SJSA1 (cell line): Measurements from ENCODE around the gene LMTK3. TPM values are rescaled to one million over a fixed set of nuclear protein-coding genes. Genes with fewer than 3 reads are reported as not detected.

Source experiments
- DNase-seq, 2 experiments: peaks; one replicate each; pipeline ENCODE4 v3.0.0-alpha.2; 2015 to 2020; ENCODE audit warnings: low spot score in 2 of 2, low read depth in 1 of 2
- H3K27ac ChIP-seq: fragments of 250-450 bp; sonication (Bioruptor Pico); 2 replicates; pipeline ENCODE4 v1.5.1; 2020; ENCODE audit warnings: mild to moderate bottlenecking, moderate library complexity
- H3K27me3 ChIP-seq: fragments of 250-450 bp; sonication (Bioruptor Pico); replicated peaks from 2 replicates; pipeline ENCODE4 v1.5.1; 2020; ENCODE audit warnings: mild to moderate bottlenecking, moderate library complexity
- H3K36me3 ChIP-seq: fragments of 250-450 bp; sonication (Bioruptor Pico); 2 replicates; pipeline ENCODE4 v1.5.1; 2020; ENCODE audit warnings: mild to moderate bottlenecking
- H3K4me1 ChIP-seq: fragments of 250-450 bp; sonication (Bioruptor Pico); replicated peaks from 2 replicates; pipeline ENCODE4 v1.6.1; 2021; ENCODE audit warnings: mild to moderate bottlenecking
- H3K4me3 ChIP-seq: fragments of 250-450 bp; sonication (Bioruptor Pico); 2 replicates; pipeline ENCODE4 v1.5.1; 2020; ENCODE audit warnings: mild to moderate bottlenecking
- H3K9me3 ChIP-seq: fragments of 250-450 bp; sonication (Bioruptor Pico); replicated peaks from 2 replicates; pipeline ENCODE4 v1.5.1; 2020; ENCODE audit warnings: mild to moderate bottlenecking
- total RNA-seq: library from RNA; depleted of rRNA; stranded (reverse); fragments of >200 nt; shearing (Covaris generic); gene quantifications from 2 replicates; pipeline ENCODE4 v1.2.3, GENCODE V29; 2014

LMTK3 gene
- total RNA-seq, 1 experiment from 2014 or later, result not detected

DNA sequence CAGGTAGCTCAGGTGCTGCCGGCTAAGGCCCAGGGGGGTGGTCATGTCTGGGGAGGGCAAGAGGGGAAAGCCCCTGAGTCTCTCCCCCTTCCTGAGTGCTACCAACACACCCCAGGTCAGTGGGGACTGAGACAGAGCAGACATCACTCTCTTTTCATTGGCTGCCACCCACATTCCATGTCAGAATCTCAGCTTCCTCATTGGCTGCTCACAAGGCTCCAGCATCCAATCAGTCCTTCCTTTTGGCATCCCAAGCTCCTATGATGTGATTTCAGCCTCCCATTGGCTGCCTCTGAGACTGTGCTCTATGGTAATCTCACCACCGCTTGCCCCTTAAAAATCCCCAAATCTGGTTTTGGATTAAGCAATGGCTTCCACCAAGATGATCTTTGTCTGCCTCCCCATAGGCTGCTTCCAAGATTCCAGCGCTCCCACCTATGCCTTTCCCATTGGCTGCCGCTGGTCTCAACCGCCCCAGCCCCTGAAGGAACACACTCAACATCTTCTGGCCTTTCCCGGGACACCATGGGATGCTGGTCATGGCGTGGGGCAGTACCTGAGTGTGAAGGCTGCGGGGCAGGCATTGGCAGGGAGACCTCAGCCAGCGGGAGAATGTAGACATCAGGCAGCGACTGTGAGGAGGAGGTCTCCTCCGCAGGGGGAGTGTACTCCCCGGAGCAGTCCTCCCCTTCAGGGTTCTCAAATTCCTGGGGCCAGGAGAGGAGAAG lies 2.0 kb downstream of the LMTK3 start:
- H3K9me3 ChIP-seq, result 0 out of 2 replicates have a peak, but pooled peaks cover 2% of the 10 kb centered on the region
- H3K36me3 ChIP-seq, result no peaks in the 10 kb centered on the region
- 0 out of 2 replicates have a peak, but pooled peaks cover 3% of the 10 kb centered on the region for H3K4me1 ChIP-seq
- H3K4me3 ChIP-seq, result no peak overlapping the region
- H3K27ac ChIP-seq, result no peak overlapping the region
- H3K27me3 ChIP-seq, result peaks cover 43% of the 10 kb centered on the region
- DNase-seq, result no peak

DNA sequence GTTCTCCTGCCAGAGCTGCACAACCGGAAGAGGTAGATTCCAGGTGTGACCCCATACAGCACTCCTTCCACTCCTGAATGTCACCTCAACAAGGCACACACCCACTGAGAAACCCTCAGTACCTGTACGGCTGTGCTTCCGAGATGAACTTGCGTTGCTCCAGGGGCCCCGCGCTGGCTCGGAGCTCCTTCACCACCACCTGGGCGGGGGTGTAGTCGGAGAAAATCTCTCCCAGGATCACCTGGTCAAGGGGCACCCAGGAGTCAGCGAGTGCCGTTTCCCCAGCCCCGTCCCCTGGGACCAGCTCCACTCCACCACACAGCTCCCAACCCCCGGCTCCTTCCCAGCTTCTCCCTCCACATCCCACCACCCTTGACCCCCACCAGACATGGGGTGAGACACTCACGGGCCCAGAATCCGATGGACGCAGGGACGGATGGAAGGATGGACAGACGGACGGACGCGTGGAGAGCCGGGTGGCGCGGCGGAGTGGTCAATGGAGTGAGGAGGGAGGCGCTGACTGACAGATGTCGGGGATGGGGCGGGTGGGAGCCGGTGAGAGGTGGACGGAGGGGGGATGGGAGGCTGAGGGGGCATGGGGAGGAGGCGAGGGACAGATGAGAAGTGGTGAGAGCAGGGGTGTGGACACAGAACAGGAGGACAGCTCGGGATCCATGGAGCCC lies 2.8 kb downstream of the LMTK3 start:
- Histone ChIP-seq H3K9me3 (0 out of 2 replicates have a peak, but pooled peaks cover 2% of the 10 kb centered on the region), H3K36me3 (no peaks in the 10 kb centered on the region), H3K4me1 (0 out of 2 replicates have a peak, but pooled peaks cover 3% of the 10 kb centered on the region), H3K27me3 (peaks cover 41% of the 10 kb centered on the region), H3K27ac (no peak overlapping the region), H3K4me3 (no peak overlapping the region)
- no peak for DNase-seq

DNA sequence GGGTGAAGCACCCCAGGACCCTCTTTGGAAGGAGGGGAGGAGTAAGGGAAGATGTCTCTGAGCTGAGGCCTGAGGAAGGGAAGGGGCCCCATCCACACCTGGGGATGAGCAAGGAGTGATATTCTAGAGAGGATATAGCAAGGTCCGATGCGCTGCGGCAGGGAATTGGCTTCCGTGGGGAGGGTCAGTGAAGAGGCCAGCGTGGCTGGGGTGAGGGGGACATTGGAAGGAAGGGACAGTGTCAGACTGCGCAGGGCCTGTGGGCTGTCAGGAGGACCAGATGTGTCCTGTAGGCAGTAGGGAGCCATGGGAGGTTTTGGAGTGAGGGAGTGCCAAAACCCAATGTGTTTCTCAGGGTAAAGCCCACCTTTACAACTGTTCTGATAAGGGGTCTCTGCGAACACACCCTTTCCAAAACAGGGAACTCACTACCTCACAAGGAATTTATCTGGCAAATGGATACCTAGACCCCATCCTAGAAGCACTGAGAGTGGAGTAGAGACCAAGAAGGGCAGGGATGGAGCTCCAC lies 3.7 kb downstream of the LMTK3 start:
- no peak for DNase-seq
- Histone ChIP-seq H3K9me3 (0 out of 2 replicates have a peak, but pooled peaks cover 2% of the 10 kb centered on the region), H3K4me3 (no peak overlapping the region), H3K4me1 (no peaks in the 10 kb centered on the region), H3K27ac (no peak overlapping the region), H3K27me3 (peaks cover 32% of the 10 kb centered on the region), H3K36me3 (no peaks in the 10 kb centered on the region)

DNA sequence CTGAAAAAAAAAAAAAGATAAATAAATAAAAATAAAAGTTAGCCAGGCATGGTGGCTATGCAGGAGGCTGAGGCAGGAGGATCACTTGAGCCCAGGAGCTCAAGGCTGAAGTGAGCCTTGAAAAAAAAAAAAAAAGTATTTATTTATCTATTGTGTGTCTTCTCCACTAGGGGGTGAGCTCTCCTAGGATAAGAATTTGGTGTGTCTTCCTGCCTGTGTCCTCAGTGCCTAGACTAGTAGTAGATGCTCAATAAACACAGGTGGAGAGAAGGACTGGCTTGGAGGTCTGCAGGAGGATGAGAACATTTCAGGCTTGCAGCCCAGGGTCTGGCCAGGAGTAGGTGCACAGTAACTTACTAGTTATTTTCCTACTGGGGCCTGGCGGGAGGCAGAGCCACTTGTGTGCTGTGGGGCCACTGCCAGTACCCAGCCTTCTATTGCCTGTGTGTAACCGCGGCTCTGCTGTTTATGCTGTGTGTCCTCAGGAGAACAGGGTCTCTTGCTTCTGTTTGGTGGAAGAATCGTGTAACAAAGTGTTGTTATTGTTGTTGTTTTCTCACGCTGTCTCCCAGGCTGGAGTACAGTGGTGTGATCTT lies 5.4 kb downstream of the LMTK3 start:
- no peak overlapping the region for H3K27ac ChIP-seq

DNA sequence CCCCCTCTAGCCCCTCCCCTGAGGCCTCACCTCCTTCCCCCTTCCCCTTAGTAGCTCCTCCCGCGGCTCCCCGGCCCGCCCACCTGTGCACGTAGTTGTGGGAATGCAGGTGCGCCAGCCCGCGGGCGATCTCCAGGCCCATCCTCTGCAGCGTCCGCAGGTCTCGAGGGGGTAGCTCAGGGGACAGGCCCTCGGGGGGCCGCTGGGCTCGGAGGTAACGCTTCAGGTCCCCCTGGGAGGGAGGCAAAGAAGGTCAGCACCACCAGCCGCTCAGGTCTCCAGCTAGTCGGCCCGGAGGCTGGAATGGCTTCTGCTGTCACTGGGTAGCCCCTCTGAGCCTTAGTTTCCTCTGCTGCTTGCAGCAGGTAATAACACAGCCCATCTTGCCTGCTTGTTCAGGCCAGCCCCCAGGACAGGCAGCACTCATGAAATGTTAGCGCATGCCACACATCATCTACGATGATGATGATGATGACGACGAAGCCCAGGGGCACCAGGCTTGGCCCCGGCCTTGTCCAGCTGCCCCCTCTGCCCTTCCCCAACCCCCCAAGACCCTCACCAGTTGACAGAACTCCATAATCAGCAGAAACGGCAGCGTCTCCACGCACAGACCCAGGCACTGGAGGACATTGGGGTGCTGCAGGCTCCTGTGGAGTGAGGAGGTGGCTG lies 9.2 kb downstream of the LMTK3 start:
- H3K4me3 ChIP-seq, result no peak overlapping the region
- no peaks in the 10 kb centered on the region for H3K4me1 ChIP-seq
- H3K27ac ChIP-seq, result no peak overlapping the region
- H3K36me3 ChIP-seq, result no peaks in the 10 kb centered on the region
- H3K27me3 ChIP-seq, result peaks cover 39% of the 10 kb centered on the region
- H3K9me3 ChIP-seq, result no peaks in the 10 kb centered on the region
- no peak for DNase-seq

More for the DNA sequence above, 5.4 kb downstream of the LMTK3 start:
- Histone ChIP-seq H3K4me3 (no peak overlapping the region), H3K4me1 (no peaks in the 10 kb centered on the region), H3K36me3 (no peaks in the 10 kb centered on the region), H3K27me3 (peaks cover 30% of the 10 kb centered on the region), H3K9me3 (no peaks in the 10 kb centered on the region)
- peak in 1 of 2 experiments; percentile 38 for DNase-seq

DNA sequence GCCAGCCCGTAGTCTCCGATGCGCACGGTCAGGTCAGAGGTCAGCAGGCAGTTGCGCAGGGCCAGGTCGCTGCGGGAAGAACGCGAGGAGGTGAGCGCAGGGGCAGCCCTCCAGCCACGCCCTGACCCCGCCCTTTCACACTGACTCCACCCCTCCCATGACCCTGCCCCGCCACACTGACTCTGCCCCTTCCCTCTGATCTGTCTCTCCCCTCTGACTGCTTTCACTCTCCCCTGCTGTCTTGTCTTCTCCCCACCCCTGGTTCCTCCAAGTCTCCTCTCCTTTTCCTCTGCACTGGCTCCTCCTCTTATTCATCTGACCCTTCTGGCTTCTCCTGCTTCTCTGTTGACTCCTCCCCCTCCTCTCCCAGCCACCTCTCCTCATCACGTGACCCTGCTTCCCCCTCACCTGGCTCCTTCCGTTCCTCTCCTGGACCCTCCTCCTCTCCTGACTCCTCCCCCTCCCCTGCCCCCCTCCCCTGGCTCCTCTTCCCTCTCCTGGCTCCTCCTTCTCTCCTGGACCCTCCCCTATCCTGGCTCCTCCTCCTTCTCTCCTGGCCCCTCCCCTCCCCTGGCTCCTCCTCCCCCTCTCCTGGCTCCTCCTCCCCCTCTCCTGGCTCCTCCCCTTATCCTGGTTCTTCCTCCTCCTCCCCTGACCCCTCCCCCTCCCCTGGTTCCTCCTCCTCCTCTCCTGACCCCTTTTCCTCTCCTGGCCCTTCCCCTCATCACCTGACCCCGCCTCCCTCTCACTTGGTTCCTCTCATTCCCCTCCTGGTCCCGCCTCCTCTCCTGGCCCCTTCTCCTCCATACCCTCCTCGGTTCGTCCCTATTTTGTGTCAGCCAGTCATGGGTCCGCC lies 9.9 kb downstream of the LMTK3 start:
- DNase-seq, result no peak

DNA sequence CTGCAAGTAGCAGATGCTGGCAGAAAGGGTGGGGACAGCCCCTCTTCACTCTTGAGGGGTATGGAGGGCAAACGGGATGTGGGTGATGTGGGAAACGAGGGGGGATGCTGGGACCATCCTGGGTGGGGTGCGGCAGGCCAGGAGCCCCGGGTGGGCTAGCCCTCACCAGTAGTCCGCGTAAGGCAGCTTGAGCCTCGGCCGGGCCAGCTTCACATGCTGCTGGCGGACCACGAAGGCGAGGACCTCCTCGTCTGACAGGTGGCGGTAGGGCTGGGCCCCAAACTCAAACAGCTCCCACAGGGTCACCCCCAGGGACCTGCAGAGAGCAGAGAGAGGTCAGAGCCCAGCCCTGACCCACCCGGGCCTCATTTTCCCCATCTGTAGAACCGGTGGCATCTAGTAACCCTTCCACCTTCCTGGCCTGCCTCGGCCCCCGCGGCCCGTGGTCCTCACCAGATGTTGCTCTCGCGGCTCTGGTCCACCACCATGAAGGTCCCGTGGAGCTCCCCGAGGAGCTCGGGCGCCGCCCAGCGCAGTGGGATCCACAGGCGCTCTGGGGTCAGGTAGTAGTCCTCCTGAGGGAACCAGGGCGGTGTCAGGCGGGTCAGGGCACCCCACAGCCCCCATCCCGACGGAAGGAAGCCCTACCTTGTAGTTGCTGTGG lies 10.7 kb downstream of the LMTK3 start:
- Histone ChIP-seq H3K27ac (no peak overlapping the region), H3K9me3 (no peaks in the 10 kb centered on the region), H3K4me1 (no peaks in the 10 kb centered on the region), H3K36me3 (no peaks in the 10 kb centered on the region), H3K27me3 (peaks cover 45% of the 10 kb centered on the region), H3K4me3 (no peak overlapping the region)
- no peak for DNase-seq

More for the DNA sequence above, 9.9 kb downstream of the LMTK3 start:
- H3K36me3 ChIP-seq, result no peaks in the 10 kb centered on the region
- no peak overlapping the region for H3K27ac ChIP-seq
- no peak overlapping the region for H3K4me3 ChIP-seq
- no peaks in the 10 kb centered on the region for H3K9me3 ChIP-seq
- no peaks in the 10 kb centered on the region for H3K4me1 ChIP-seq
- peaks cover 42% of the 10 kb centered on the region for H3K27me3 ChIP-seq

DNA sequence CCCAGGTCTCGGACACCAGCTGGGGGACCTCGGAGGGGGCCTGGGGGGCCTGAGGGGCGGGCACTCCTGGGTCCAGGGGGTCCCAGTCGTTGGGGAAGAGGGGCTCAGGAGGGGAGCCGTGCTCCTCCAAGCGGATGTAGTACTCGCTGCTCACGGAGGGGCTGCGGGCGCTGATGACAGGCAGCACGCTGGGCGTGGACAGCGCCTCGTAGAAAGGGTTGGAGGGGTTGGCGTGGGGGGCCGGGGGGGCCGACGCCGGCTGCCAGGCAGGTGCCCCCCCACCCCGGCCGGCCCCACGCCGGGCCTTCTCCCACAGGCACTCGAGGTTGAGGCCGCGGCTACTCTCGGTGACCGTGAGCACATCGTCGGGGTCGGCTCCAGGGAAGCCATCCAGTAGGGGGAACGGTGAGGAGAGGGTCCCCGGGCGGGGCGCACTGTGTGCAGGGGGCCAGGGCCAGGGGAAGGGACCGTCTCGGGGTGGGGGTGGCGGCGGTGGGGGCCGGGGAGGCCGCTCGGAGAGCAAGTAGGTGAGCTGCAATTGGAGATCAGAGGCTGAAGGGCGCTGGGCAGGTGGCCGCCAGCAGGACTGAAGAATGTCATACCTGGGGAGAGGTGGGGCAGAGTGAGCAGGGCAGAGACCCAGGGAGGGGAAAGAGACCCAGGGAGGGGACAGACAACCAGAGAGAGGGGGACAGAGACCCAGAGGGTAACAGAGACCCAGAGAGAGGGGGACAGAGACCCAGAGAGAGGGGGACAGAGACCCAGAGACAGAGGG lies 12.1 kb downstream of the LMTK3 start:
- no peak for DNase-seq
- H3K4me3 ChIP-seq, result no peak overlapping the region
- peaks cover 49% of the 10 kb centered on the region for H3K27me3 ChIP-seq
- no peaks in the 10 kb centered on the region for H3K9me3 ChIP-seq
- H3K36me3 ChIP-seq, result no peaks in the 10 kb centered on the region
- H3K27ac ChIP-seq, result no peak overlapping the region
- H3K4me1 ChIP-seq, result no peaks in the 10 kb centered on the region

DNA sequence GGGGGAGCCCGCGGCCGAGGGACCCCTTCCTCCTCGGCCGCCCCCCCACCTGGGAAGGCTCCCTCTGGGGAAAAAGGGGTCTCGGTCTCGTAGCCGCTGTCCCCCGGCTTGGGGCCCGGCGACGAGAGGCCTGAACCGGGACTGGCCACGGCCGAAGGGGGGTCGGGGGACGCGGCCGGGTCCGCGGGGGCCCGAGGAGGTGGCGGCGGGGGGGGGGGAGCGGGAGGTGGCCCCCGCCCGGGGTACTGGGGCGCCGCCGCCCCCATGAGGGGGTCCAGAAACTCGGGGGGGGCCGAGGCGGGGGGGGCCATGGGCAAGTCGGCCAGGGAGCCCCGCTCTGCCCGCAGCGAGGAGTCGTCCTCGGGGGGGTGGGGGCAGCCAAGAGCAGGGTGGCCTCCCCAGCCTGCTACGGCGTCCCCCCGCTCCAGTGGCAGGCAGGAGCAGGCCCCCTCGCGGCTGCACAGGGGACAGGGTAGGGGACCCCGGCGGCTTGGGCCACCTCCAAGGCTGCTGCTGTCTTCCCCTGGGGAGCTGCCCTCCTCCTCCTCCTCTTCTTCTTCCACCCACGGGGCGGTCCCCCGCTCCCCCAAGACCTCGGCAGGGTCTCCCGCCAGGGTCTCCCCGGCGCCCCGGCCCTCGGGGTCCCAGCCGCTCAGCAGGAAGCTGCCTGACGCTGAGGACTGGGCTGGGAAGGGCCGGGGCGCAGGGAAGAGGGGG lies 12.9 kb downstream of the LMTK3 start:
- Histone ChIP-seq H3K27me3 (peaks cover 55% of the 10 kb centered on the region), H3K4me3 (no peak overlapping the region)

DNA sequence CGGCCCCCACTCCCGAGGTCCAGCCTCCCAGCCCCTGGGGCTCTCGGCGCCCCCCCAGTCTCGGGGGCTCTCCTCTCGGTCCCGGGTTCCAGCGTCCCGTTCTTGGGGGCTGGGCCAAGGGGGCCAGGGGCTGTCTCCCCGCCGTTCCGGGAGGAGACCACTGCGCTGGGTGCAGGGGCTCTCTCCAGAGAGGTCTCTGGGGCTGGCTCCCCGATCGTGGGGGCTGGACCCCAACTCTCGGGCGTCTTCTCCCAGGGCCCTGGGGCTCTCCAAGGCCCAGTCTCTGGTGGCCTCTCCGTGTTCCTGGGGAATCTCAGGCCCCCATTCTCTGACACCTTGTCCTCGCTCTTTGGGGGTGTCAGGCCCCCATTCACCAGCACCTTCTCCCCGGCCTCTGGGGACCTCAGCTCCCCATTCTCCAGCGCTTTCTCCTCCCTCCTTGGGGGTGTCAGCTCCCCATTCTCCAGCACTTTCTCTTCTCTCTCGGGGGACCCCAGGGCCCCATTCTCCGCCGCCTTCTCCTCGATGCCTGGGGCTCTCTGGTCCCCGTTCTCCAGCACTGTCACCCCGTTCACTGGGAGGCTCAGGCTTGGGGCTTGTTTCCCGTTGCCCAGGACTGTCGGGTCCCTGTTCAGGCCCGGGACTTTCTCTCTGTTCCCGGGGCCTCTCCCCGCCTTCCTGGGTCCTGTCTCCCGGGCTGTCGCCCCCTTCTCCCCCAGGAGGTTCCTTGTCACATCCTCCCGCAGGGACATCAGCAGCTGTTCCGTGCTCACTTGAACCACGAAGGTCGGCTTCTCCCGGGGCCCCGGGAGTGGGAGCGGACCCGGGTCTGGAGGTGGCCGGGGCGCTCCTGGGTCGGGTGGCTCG lies 13.7 kb downstream of the LMTK3 start:
- Histone ChIP-seq H3K27me3 (peaks cover 57% of the 10 kb centered on the region), H3K36me3 (no peaks in the 10 kb centered on the region), H3K27ac (no peak overlapping the region), H3K9me3 (no peaks in the 10 kb centered on the region), H3K4me3 (no peak overlapping the region), H3K4me1 (peaks cover 3% of the 10 kb centered on the region; the same call in 1 of the 2 replicates)
- no peak for DNase-seq

More for the DNA sequence above, 12.9 kb downstream of the LMTK3 start:
- Histone ChIP-seq H3K9me3 (no peaks in the 10 kb centered on the region), H3K4me1 (no peaks in the 10 kb centered on the region; the same call in 1 of the 2 replicates), H3K36me3 (no peaks in the 10 kb centered on the region), H3K27ac (no peak overlapping the region)
- no peak for DNase-seq
